A549 (cell line): ENCODE measurements around the gene KIF21B. TPM values are rescaled to one million over a fixed set of nuclear protein-coding genes. Genes with fewer than 3 reads are reported as not detected.

Experiments used
- ATAC-seq, 2 experiments: fragments of 200-7000 bp in 1 of 2; fragments of >200 bp in 1 of 2; cut with Nextera tagmentation in 1 of 2; cut with Tn5 transposase in 1 of 2; 3 replicates each; pipeline versions ENCODE4 v1.8.0 to v1.9.1; 2018 to 2020; ENCODE audit warnings: mild to moderate bottlenecking in 1 of 2, moderate library complexity in 1 of 2
- CTCF ChIA-PET: fragments of 300-600 bp; sonication (Branson Sonifier 250); formaldehyde crosslinking; extraction: SDS; loops from one replicate; lab custom pipeline; 2021; ENCODE audit warnings: antibody characterized with exemption, inconsistent platforms; lab: Yijun Ruan, JAX
- POLR2A ChIA-PET: fragments of 350-600 bp; formaldehyde crosslinking; extraction: SDS; loops from one replicate; lab custom pipeline; 2021; ENCODE audit warnings: antibody characterized with exemption, inconsistent platforms; lab: Yijun Ruan, JAX
- DNase-seq, 2 experiments: peaks; one replicate each; pipeline versions ENCODE4 v3.0.0 to v3.0.0-alpha.2; 2011 to 2016; ENCODE audit warnings: low read depth in 1 of 2, low spot score in 1 of 2
- FAIRE-seq: peaks from 2 replicates; lab custom pipeline; 2011; peaks lifted over from hg19 to GRCh38; lab: Jason Lieb, UNC
- H3K27ac ChIP-seq, 2 experiments: fragments of >200 bp; sonication (Bioruptor Twin); formaldehyde crosslinking; 3 replicates each; pipeline ENCODE4 v1.5.1; 2016 to 2017
- H3K4me1 ChIP-seq: fragments of >200 bp; sonication (Bioruptor Twin); formaldehyde crosslinking; 3 replicates; pipeline ENCODE4 v1.6.1; 2016
- H3K4me2 ChIP-seq: fragments of >200 bp; sonication (Bioruptor Twin); formaldehyde crosslinking; 3 replicates; pipeline ENCODE4 v1.6.1; 2016
- H3K4me3 ChIP-seq: fragments of >200 bp; sonication (Bioruptor Twin); formaldehyde crosslinking; 3 replicates; pipeline ENCODE4 v1.5.1; 2016
- H3K9me3 ChIP-seq: fragments of >200 bp; sonication (Bioruptor Twin); formaldehyde crosslinking; 3 replicates; pipeline ENCODE4 v1.6.1; 2016
- BHLHE40 ChIP-seq: IDR thresholded peaks from 2 replicates; pipeline ENCODE4 v1.6.1; 2012; ENCODE audit warnings: low read depth, low read length, inconsistent platforms
- CHD2 ChIP-seq: fragments of 150-350 bp; IDR thresholded peaks from 2 replicates; pipeline ENCODE4 v1.6.1; 2014; ENCODE audit warnings: low read length; ENCODE audit not compliant: partially characterized antibody
- EP300 ChIP-seq, 2 experiments: fragments of >200 bp; sonication (Bioruptor Twin); formaldehyde crosslinking; IDR thresholded peaks; 2 replicates in 1 of 2; 3 replicates in 1 of 2; pipeline ENCODE4 v1.6.1; 2016 to 2017
- FOXS1 ChIP-seq: fragments of 250-450 bp; sonication (Bioruptor Pico); IDR thresholded peaks from 2 replicates; pipeline ENCODE4 v1.5.0; 2020; ENCODE audit warnings: mild to moderate bottlenecking, moderate library complexity
- GATA3 ChIP-seq: IDR thresholded peaks from 2 replicates; pipeline ENCODE4 v1.6.1; 2012; ENCODE audit warnings: borderline replicate concordance
- HDAC2 ChIP-seq: fragments of 200-600 bp; sonication (generic); IDR thresholded peaks from 2 replicates; pipeline ENCODE4 v1.6.1; 2016
- HEYL ChIP-seq: fragments of 250-450 bp; sonication (Bioruptor Pico); IDR thresholded peaks from 2 replicates; pipeline ENCODE4 v1.8.0; 2021; ENCODE audit warnings: mild to moderate bottlenecking, moderate library complexity
- HOXB5 ChIP-seq: fragments of 250-450 bp; sonication (Bioruptor Pico); IDR thresholded peaks from 2 replicates; pipeline ENCODE4 v1.5.0; 2020; ENCODE audit warnings: mild to moderate bottlenecking, moderate library complexity
- JUN ChIP-seq, 2 experiments: fragments of >200 bp; sonication (Bioruptor Twin); formaldehyde crosslinking; IDR thresholded peaks; 2 replicates in 1 of 2; 3 replicates in 1 of 2; pipeline ENCODE4 v1.6.1; 2016 to 2017
- JUNB ChIP-seq: fragments of >200 bp; sonication (Bioruptor Twin); formaldehyde crosslinking; IDR thresholded peaks from 2 replicates; pipeline ENCODE4 v1.6.1; 2016
- KDM1A ChIP-seq: fragments of 200-600 bp; sonication (generic); IDR thresholded peaks from 2 replicates; pipeline ENCODE4 v1.6.1; 2016; ENCODE audit warnings: low read depth, mild to moderate bottlenecking
- MAZ ChIP-seq: fragments of 150-350 bp; IDR thresholded peaks from 2 replicates; pipeline ENCODE4 v1.6.1; 2014; ENCODE audit warnings: antibody characterized with exemption, low read depth, low read length, borderline replicate concordance
- MYC ChIP-seq: IDR thresholded peaks from 2 replicates; pipeline ENCODE4 v1.6.1; 2012; ENCODE audit warnings: mild to moderate bottlenecking, inconsistent platforms, low read length, improper control_type of control experiment, borderline replicate concordance
- RARB ChIP-seq: fragments of 250-450 bp; sonication (Bioruptor Pico); IDR thresholded peaks from 2 replicates; pipeline ENCODE4 v1.8.0; 2021; ENCODE audit warnings: mild to moderate bottlenecking, moderate library complexity
- RFX5 ChIP-seq: fragments of 450-650 bp; IDR thresholded peaks from 2 replicates; pipeline ENCODE4 v1.7.1; 2014; ENCODE audit warnings: antibody characterized with exemption, mild to moderate bottlenecking, moderate library complexity
- RNF2 ChIP-seq: fragments of 200-600 bp; sonication (generic); IDR thresholded peaks from 2 replicates; pipeline ENCODE4 v1.6.1; 2016; ENCODE audit warnings: low read depth, mild to moderate bottlenecking, antibody characterized with exemption, moderate library complexity, borderline replicate concordance
- SMC3 ChIP-seq: fragments of >200 bp; sonication (Bioruptor Twin); formaldehyde crosslinking; IDR thresholded peaks from 3 replicates; pipeline ENCODE4 v1.6.1; 2018; ENCODE audit warnings: inconsistent platforms
- SREBF2 ChIP-seq: fragments of 450-650 bp; IDR thresholded peaks from 2 replicates; pipeline ENCODE4 v1.6.1; 2014; ENCODE audit warnings: mild to moderate bottlenecking, moderate library complexity
- TP53 ChIP-seq: fragments of 250-450 bp; sonication (Bioruptor Pico); IDR thresholded peaks from 2 replicates; pipeline ENCODE4 v1.5.0; 2021; ENCODE audit warnings: mild to moderate bottlenecking, moderate library complexity
- ZC3H11A ChIP-seq: fragments of 450-650 bp; IDR thresholded peaks from 2 replicates; pipeline ENCODE4 v1.6.1; 2014; ENCODE audit warnings: antibody characterized with exemption, mild to moderate bottlenecking
- ZFP36 ChIP-seq: fragments of 450-650 bp; IDR thresholded peaks from 2 replicates; pipeline ENCODE4 v1.6.1; 2014; ENCODE audit warnings: borderline replicate concordance; ENCODE audit not compliant: partially characterized antibody
- ZSCAN20 ChIP-seq: fragments of 250-450 bp; sonication (Bioruptor Pico); IDR thresholded peaks from 2 replicates; pipeline ENCODE4 v1.8.0; 2022; ENCODE audit warnings: mild to moderate bottlenecking, moderate library complexity
- WGBS: methylation state at CpG from one replicate; pipeline ENCODE4 v1.1.6; 2017; ENCODE audit errors: missing lambda C conversion rate; 5-methylcytosine and 5-hydroxymethylcytosine counted together
- polyA plus RNA-seq, 4 experiments: library from polyadenylated mRNA; depleted of rRNA in 3 of 4; stranded (reverse); fragments of >200 nt; fragmentation: RNase III in 1 of 4; extraction: RNeasy Plus Mini Kit Qiagen cat#74134 plus additional on column Dnase treatment in 1 of 4; gene quantifications; 2 replicates in 3 of 4; 3 replicates in 1 of 4; pipeline ENCODE4 v1.2.3, GENCODE V29; 2011 to 2017
- TF ChIP-seq, protein P1 (sequence below): fragments of 250-450 bp; sonication (Bioruptor Pico); IDR thresholded peaks from 2 replicates; pipeline ENCODE4 v1.5.0; 2020; ENCODE audit warnings: low read depth, mild to moderate bottlenecking, moderate library complexity
- TF ChIP-seq, protein P2 (sequence below): IDR thresholded peaks from 2 replicates; pipeline ENCODE4 v1.6.1; 2012
- TF ChIP-seq, protein P3 (sequence below): fragments of 200-600 bp; sonication (generic); IDR thresholded peaks from 2 replicates; pipeline ENCODE4 v1.6.1; 2016; ENCODE audit warnings: antibody characterized with exemption, mild to moderate bottlenecking, moderate library complexity
- TF ChIP-seq, protein P4 (sequence below): IDR thresholded peaks from 2 replicates; pipeline ENCODE4 v1.6.1; 2012
- TF ChIP-seq, protein P5 (sequence below): fragments of >200 bp; sonication (Bioruptor Twin); formaldehyde crosslinking; IDR thresholded peaks from 3 replicates; pipeline ENCODE4 v1.5.1; 2016
- TF ChIP-seq, protein P6 (sequence below): fragments of 450-650 bp; IDR thresholded peaks from 2 replicates; pipeline ENCODE4 v1.6.1; 2014; ENCODE audit warnings: antibody characterized with exemption

KIF21B gene
- polyA plus RNA-seq, 2 of the 4 experiments (the other 2 are of a cell fraction), result 1.4 to 3.8 TPM

DNA sequence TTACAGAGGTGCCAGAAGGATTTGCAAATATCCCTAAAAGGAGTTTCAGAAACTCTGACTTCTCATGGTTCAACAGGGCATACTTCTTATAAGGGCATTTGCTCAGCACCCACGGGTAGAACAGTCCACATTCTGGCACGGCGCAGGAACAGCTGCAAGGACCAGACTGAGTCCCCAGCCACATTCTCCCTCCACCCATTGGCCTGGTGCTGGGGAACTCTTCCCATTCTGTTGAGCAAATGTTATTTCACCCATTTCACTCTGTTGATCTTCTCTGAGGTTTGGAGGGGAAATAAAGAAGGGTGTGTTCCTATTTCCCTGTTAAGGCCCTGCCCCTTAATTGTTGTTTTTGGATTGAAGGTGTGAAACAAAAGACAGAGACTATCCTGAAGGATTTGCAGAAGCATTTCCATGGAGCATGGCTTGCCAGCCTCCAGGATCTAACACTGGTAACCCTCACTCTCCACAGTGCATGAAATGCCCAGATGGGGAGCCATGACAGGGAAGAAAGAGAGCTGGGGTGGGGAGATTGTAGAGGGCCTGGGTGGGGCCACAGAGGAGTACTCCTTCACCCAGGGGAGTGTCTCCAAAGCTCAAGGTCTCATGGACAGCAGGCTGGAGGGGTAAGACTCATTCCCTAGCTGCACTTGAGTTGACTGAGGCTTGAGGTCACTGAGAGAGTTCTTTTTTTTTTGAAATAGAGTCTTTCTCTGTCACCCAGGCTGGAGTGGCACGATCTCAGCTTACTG lies 93.8 kb downstream of the KIF21B start:
- FAIRE-seq, result no peak
- H3K27ac ChIP-seq, result no peak overlapping the region
- no peak for DNase-seq
- POLR2A ChIA-PET, result no interaction called here
- H3K4me3 ChIP-seq, result no peak overlapping the region
- no peak for TF ChIP-seq MYC
- no peak for TF ChIP-seq BHLHE40
- TF ChIP-seq, protein P1, sequence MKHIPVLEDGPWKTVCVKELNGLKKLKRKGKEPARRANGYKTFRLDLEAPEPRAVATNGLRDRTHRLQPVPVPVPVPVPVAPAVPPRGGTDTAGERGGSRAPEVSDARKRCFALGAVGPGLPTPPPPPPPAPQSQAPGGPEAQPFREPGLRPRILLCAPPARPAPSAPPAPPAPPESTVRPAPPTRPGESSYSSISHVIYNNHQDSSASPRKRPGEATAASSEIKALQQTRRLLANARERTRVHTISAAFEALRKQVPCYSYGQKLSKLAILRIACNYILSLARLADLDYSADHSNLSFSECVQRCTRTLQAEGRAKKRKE (CRISPR knock-in tag), result no peak
- TF ChIP-seq, protein P2, sequence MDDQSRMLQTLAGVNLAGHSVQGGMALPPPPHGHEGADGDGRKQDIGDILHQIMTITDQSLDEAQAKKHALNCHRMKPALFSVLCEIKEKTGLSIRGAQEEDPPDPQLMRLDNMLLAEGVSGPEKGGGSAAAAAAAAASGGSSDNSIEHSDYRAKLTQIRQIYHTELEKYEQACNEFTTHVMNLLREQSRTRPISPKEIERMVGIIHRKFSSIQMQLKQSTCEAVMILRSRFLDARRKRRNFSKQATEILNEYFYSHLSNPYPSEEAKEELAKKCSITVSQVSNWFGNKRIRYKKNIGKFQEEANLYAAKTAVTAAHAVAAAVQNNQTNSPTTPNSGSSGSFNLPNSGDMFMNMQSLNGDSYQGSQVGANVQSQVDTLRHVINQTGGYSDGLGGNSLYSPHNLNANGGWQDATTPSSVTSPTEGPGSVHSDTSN, result no peak
- no peak for TF ChIP-seq KDM1A
- no peak for TF ChIP-seq JUN (IDR thresholded peaks at IDR 0.05)
- no peak for TF ChIP-seq RFX5
- TF ChIP-seq HOXB5, result no peak
- no peak for TF ChIP-seq EP300 (IDR thresholded peaks at IDR 0.05)
- no peak for TF ChIP-seq MAZ
- TF ChIP-seq SREBF2, result no peak
- TF ChIP-seq HDAC2, result no peak
- no peak for TF ChIP-seq ZFP36
- TF ChIP-seq JUNB, result no peak
- no peak for TF ChIP-seq CHD2
- TF ChIP-seq HEYL (CRISPR knock-in tag), result no peak
- H3K9me3 ChIP-seq, result no peaks in the 10 kb centered on the region
- H3K4me1 ChIP-seq, result no peaks in the 10 kb centered on the region
- 73% methylated on average over 4 of the region's 4 CpGs for WGBS
- no peak; a peak in 1 of 6 replicates for ATAC-seq
- no peak overlapping the region for H3K4me2 ChIP-seq
- CTCF ChIA-PET, result interaction anchor here (1.0 to 1.5 kb wide), 2 partner anchors 29 to 42 kb away, joined by 3 read pairs; no protein-coding TSS in a partner anchor

DNA sequence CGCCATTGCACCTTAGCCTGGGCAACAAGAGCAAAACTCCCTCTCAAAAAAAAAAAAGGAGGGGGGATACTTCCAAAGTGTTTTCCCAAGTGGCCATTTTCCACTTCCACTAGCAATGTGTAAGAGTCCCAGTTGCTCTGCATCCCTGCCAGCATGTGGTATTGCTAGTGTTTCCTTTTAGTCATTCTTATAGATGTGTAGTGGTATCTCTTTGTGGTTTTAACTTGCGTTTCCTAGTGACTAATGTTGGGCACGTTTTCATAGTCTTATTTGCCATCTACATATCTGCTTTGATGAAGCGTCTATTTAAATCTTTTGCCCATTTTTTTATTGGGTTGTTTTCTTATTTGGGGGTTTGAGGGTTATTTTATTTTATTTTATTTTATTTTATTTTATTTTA lies 97.7 kb downstream of the KIF21B start:
- DNase-seq, result no peak
- no peak overlapping the region for H3K4me2 ChIP-seq
- no peak for FAIRE-seq
- CTCF ChIA-PET, result no interaction called here
- ATAC-seq, result no peak
- 62% methylated on average over 4 of the region's 4 CpGs for WGBS
- POLR2A ChIA-PET, result no interaction called here
- TF ChIP-seq, protein P3, sequence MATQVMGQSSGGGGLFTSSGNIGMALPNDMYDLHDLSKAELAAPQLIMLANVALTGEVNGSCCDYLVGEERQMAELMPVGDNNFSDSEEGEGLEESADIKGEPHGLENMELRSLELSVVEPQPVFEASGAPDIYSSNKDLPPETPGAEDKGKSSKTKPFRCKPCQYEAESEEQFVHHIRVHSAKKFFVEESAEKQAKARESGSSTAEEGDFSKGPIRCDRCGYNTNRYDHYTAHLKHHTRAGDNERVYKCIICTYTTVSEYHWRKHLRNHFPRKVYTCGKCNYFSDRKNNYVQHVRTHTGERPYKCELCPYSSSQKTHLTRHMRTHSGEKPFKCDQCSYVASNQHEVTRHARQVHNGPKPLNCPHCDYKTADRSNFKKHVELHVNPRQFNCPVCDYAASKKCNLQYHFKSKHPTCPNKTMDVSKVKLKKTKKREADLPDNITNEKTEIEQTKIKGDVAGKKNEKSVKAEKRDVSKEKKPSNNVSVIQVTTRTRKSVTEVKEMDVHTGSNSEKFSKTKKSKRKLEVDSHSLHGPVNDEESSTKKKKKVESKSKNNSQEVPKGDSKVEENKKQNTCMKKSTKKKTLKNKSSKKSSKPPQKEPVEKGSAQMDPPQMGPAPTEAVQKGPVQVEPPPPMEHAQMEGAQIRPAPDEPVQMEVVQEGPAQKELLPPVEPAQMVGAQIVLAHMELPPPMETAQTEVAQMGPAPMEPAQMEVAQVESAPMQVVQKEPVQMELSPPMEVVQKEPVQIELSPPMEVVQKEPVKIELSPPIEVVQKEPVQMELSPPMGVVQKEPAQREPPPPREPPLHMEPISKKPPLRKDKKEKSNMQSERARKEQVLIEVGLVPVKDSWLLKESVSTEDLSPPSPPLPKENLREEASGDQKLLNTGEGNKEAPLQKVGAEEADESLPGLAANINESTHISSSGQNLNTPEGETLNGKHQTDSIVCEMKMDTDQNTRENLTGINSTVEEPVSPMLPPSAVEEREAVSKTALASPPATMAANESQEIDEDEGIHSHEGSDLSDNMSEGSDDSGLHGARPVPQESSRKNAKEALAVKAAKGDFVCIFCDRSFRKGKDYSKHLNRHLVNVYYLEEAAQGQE, result no peak
- TF ChIP-seq, protein P4, sequence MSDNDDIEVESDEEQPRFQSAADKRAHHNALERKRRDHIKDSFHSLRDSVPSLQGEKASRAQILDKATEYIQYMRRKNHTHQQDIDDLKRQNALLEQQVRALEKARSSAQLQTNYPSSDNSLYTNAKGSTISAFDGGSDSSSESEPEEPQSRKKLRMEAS, result no peak
- TF ChIP-seq HEYL (CRISPR knock-in tag) (no peak), RNF2 (no peak), FOXS1 (CRISPR knock-in tag) (no peak), KDM1A (no peak), RFX5 (no peak), GATA3 (no peak), ZC3H11A (no peak), TP53 (CRISPR knock-in tag) (no peak), SMC3 (no peak), ZSCAN20 (CRISPR knock-in tag) (no peak), HOXB5 (no peak), RARB (CRISPR knock-in tag) (no peak)
- TF ChIP-seq, protein P5, sequence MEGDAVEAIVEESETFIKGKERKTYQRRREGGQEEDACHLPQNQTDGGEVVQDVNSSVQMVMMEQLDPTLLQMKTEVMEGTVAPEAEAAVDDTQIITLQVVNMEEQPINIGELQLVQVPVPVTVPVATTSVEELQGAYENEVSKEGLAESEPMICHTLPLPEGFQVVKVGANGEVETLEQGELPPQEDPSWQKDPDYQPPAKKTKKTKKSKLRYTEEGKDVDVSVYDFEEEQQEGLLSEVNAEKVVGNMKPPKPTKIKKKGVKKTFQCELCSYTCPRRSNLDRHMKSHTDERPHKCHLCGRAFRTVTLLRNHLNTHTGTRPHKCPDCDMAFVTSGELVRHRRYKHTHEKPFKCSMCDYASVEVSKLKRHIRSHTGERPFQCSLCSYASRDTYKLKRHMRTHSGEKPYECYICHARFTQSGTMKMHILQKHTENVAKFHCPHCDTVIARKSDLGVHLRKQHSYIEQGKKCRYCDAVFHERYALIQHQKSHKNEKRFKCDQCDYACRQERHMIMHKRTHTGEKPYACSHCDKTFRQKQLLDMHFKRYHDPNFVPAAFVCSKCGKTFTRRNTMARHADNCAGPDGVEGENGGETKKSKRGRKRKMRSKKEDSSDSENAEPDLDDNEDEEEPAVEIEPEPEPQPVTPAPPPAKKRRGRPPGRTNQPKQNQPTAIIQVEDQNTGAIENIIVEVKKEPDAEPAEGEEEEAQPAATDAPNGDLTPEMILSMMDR, result no peak
- TF ChIP-seq, protein P2, result no peak
- TF ChIP-seq, protein P6, sequence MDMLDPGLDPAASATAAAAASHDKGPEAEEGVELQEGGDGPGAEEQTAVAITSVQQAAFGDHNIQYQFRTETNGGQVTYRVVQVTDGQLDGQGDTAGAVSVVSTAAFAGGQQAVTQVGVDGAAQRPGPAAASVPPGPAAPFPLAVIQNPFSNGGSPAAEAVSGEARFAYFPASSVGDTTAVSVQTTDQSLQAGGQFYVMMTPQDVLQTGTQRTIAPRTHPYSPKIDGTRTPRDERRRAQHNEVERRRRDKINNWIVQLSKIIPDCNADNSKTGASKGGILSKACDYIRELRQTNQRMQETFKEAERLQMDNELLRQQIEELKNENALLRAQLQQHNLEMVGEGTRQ, result no peak
- TF ChIP-seq, all 56 proteins: peak for 0
- Histone ChIP-seq H3K9me3 (no peaks in the 10 kb centered on the region), H3K4me1 (peaks cover 10% of the 10 kb centered on the region; the same call in 2 of the 3 replicates), H3K4me3 (no peak overlapping the region), H3K27ac (no peak overlapping the region)
